ENCODE data around the gene WDFY3.

The WDFY3 gene

GRCh38 chr4:84940960-84941359 is 25.5 kb downstream of the WDFY3 start:
- H3K27me3 ChIP-seq (ENCODE audit: insufficient read depth, poor library complexity, severe bottlenecking): no peaks in the 10 kb centered on the region
- H3K27ac ChIP-seq (replicated peaks): no peak overlapping the region
- TF ChIP-seq, protein P1, sequence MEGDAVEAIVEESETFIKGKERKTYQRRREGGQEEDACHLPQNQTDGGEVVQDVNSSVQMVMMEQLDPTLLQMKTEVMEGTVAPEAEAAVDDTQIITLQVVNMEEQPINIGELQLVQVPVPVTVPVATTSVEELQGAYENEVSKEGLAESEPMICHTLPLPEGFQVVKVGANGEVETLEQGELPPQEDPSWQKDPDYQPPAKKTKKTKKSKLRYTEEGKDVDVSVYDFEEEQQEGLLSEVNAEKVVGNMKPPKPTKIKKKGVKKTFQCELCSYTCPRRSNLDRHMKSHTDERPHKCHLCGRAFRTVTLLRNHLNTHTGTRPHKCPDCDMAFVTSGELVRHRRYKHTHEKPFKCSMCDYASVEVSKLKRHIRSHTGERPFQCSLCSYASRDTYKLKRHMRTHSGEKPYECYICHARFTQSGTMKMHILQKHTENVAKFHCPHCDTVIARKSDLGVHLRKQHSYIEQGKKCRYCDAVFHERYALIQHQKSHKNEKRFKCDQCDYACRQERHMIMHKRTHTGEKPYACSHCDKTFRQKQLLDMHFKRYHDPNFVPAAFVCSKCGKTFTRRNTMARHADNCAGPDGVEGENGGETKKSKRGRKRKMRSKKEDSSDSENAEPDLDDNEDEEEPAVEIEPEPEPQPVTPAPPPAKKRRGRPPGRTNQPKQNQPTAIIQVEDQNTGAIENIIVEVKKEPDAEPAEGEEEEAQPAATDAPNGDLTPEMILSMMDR (IDR thresholded peaks at IDR 0.05; ENCODE audit: insufficient read depth, low read length): no peak
- no peak for TF ChIP-seq GABPA (IDR thresholded peaks at IDR 0.05; ENCODE audit: low read depth)
- no peak for TF ChIP-seq POLR2AphosphoS5 (IDR thresholded peaks at IDR 0.05; ENCODE audit: low read depth)
- TF ChIP-seq SPI1 (IDR thresholded peaks at IDR 0.05; ENCODE audit: borderline replicate concordance, low read depth): no peak
- H3K4me3 ChIP-seq (replicated peaks; ENCODE audit: insufficient read depth, low read length): no peak overlapping the region
- no peak for DNase-seq (ENCODE audit: low read depth in 1 of 2, low spot score in 1 of 2)

DNA sequence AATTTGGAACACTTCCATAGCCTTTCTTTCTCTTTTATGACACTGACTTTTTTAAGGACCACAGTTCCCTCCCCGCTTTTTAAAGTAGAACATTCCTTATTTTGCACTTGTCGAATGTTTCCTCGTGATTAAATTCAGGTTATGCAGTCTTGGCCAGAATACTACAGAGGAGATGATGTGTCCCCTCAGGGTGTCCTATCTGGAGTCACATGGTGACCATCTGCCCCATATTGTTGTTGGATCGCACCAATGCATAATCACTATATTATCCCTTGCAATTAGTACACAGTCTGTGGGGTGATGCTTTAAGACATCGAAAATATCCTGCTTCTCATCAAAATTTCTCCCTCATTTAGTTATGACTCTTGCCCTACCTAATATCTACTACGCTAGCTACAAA is 27.4 kb downstream of the WDFY3 start:
- Histone ChIP-seq H3K27ac (replicated peaks) (no peak overlapping the region), H3K4me3 (replicated peaks; ENCODE audit: insufficient read depth, low read length) (no peak overlapping the region), H3K27me3 (ENCODE audit: insufficient read depth, poor library complexity, severe bottlenecking) (no peaks in the 10 kb centered on the region)
- no peak for DNase-seq (ENCODE audit: low read depth in 1 of 2, low spot score in 1 of 2)
- no peak for TF ChIP-seq POLR2AphosphoS5 (IDR thresholded peaks at IDR 0.05; ENCODE audit: low read depth)
- no peak for TF ChIP-seq GABPA (IDR thresholded peaks at IDR 0.05; ENCODE audit: low read depth)
- TF ChIP-seq, protein P1 (IDR thresholded peaks at IDR 0.05; ENCODE audit: insufficient read depth, low read length): no peak
- no peak for TF ChIP-seq SPI1 (IDR thresholded peaks at IDR 0.05; ENCODE audit: borderline replicate concordance, low read depth)
- TF ChIP-seq, protein P2, sequence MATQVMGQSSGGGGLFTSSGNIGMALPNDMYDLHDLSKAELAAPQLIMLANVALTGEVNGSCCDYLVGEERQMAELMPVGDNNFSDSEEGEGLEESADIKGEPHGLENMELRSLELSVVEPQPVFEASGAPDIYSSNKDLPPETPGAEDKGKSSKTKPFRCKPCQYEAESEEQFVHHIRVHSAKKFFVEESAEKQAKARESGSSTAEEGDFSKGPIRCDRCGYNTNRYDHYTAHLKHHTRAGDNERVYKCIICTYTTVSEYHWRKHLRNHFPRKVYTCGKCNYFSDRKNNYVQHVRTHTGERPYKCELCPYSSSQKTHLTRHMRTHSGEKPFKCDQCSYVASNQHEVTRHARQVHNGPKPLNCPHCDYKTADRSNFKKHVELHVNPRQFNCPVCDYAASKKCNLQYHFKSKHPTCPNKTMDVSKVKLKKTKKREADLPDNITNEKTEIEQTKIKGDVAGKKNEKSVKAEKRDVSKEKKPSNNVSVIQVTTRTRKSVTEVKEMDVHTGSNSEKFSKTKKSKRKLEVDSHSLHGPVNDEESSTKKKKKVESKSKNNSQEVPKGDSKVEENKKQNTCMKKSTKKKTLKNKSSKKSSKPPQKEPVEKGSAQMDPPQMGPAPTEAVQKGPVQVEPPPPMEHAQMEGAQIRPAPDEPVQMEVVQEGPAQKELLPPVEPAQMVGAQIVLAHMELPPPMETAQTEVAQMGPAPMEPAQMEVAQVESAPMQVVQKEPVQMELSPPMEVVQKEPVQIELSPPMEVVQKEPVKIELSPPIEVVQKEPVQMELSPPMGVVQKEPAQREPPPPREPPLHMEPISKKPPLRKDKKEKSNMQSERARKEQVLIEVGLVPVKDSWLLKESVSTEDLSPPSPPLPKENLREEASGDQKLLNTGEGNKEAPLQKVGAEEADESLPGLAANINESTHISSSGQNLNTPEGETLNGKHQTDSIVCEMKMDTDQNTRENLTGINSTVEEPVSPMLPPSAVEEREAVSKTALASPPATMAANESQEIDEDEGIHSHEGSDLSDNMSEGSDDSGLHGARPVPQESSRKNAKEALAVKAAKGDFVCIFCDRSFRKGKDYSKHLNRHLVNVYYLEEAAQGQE (IDR thresholded peaks at IDR 0.05; ENCODE audit: insufficient replicate concordance, low read depth): no peak

GRCh38 chr4:84938316-84938715 is 28.2 kb downstream of the WDFY3 start:
- H3K27me3 ChIP-seq (ENCODE audit: insufficient read depth, poor library complexity, severe bottlenecking): no peaks in the 10 kb centered on the region
- no peak for DNase-seq (ENCODE audit: low read depth in 1 of 2, low spot score in 1 of 2)
- no peak overlapping the region for H3K27ac ChIP-seq (replicated peaks)
- no peak for TF ChIP-seq GABPA (IDR thresholded peaks at IDR 0.05; ENCODE audit: low read depth)
- TF ChIP-seq, protein P1 (IDR thresholded peaks at IDR 0.05; ENCODE audit: insufficient read depth, low read length): no peak
- no peak for TF ChIP-seq SPI1 (IDR thresholded peaks at IDR 0.05; ENCODE audit: borderline replicate concordance, low read depth)
- TF ChIP-seq POLR2AphosphoS5 (IDR thresholded peaks at IDR 0.05; ENCODE audit: low read depth): no peak
- TF ChIP-seq, protein P2 (IDR thresholded peaks at IDR 0.05; ENCODE audit: insufficient replicate concordance, low read depth): no peak
- H3K4me3 ChIP-seq (replicated peaks; ENCODE audit: insufficient read depth, low read length): no peak overlapping the region

DNA sequence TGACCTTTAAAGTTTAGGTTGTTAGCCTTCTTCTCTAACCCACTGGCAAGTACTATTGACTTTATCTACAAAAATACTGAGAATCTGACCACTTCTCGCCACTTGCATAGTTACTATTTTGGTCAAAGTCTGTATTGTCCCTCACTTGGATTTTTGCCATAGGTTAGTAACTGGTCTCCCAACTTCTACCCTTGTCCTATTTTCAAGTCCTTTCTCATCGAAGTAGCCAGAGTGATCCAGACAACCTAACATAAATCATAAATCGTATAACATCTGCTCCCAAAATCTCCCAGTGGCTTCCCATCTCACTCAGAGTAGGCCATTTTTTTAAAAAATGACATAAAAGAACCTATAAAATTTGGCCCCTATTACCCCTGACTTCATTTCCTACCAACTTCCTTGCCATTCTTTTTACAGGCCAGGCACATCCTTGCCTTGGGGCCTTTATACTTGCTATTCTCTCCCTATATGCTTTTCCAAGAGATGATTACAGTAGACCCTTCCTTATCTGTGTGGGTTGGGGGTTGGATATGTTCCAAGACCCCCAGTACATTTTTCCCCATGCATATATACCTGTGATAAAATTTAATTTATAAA is 29.0 kb downstream of the WDFY3 start:
- Histone ChIP-seq H3K4me3 (replicated peaks; ENCODE audit: insufficient read depth, low read length) (no peak overlapping the region), H3K27me3 (ENCODE audit: insufficient read depth, poor library complexity, severe bottlenecking) (no peaks in the 10 kb centered on the region), H3K27ac (replicated peaks) (no peak overlapping the region)
- TF ChIP-seq, protein P2 (IDR thresholded peaks at IDR 0.05; ENCODE audit: insufficient replicate concordance, low read depth): no peak
- no peak for TF ChIP-seq POLR2AphosphoS5 (IDR thresholded peaks at IDR 0.05; ENCODE audit: low read depth)
- no peak for DNase-seq (ENCODE audit: low read depth in 1 of 2, low spot score in 1 of 2)

Data from HL-60 (cell line).